ENCODE results near the gene CA9.
A peak's percentile ranks its signal among the peaks of the same experiment; 100 is the strongest.

CA9 gene

DNA sequence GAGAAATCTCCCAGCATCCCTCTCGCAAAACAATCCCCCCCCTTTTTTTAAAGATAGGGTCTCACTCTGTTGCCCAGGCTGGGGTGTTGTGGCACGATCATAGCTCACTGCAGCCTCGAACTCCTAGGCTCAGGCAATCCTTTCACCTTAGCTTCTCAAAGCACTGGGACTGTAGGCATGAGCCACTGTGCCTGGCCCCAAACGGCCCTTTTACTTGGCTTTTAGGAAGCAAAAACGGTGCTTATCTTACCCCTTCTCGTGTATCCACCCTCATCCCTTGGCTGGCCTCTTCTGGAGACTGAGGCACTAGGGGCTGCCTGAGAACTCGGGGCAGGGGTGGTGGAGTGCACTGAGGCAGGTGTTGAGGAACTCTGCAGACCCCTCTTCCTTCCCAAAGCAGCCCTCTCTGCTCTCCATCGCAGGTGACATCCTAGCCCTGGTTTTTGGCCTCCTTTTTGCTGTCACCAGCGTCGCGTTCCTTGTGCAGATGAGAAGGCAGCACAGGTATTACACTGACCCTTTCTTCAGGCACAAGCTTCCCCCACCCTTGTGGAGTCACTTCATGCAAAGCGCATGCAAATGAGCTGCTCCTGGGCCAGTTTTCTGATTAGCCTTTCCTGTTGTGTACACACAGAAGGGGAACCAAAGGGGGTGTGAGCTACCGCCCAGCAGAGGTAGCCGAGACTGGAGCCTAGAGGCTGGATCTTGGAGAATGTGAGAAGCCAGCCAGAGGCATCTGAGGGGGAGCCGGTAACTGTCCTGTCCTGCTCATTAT, 6.8 kb downstream of the CA9 start:
- TF ChIP-seq, protein P1, sequence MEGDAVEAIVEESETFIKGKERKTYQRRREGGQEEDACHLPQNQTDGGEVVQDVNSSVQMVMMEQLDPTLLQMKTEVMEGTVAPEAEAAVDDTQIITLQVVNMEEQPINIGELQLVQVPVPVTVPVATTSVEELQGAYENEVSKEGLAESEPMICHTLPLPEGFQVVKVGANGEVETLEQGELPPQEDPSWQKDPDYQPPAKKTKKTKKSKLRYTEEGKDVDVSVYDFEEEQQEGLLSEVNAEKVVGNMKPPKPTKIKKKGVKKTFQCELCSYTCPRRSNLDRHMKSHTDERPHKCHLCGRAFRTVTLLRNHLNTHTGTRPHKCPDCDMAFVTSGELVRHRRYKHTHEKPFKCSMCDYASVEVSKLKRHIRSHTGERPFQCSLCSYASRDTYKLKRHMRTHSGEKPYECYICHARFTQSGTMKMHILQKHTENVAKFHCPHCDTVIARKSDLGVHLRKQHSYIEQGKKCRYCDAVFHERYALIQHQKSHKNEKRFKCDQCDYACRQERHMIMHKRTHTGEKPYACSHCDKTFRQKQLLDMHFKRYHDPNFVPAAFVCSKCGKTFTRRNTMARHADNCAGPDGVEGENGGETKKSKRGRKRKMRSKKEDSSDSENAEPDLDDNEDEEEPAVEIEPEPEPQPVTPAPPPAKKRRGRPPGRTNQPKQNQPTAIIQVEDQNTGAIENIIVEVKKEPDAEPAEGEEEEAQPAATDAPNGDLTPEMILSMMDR (IDR thresholded peaks at IDR 0.05; ENCODE audit: low read depth, low read length, missing control alignments): no peak
- DNase-seq (ENCODE audit: low read depth): peak; percentile 35
- H3K4me3 ChIP-seq (ENCODE audit: low read depth, low read length): no peak overlapping the region; the same call in 1 of the 2 replicates

DNA sequence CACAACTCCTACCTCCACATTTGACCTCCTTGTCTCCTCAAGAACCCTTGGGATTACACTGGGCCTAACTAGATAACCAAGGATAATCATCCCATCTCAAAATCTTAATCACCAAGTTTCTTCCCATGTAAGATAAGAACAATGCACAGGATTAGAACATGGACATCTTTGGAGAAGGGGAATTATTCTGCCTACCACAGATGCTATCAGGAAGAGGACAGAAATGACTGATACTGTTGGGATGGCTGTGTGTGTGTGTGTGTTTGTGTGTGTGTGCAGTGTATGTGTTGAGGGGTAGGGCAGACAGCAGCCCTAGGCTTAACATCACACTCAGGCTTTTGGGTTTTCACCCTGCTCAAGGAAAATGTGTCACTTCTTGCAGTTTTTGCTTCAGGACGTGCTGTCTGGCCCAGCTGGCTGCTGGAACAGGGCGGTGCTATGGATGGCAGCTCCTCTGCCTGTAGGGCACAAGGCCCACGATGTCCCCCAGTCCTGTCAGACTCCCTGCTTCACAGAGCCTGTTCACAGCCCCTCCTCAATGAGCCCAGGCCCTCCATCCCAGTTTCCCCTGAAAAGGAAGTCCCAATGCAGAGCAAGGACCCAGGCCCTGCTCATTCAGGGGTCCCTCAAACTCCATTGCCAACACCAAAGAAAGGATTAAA, 7.7 kb downstream of the CA9 start:
- no peak for DNase-seq (ENCODE audit: low read depth)
- no peak overlapping the region for H3K4me3 ChIP-seq (ENCODE audit: low read depth, low read length)
- TF ChIP-seq, protein P1 (IDR thresholded peaks at IDR 0.05; ENCODE audit: low read depth, low read length, missing control alignments): no peak

DNA sequence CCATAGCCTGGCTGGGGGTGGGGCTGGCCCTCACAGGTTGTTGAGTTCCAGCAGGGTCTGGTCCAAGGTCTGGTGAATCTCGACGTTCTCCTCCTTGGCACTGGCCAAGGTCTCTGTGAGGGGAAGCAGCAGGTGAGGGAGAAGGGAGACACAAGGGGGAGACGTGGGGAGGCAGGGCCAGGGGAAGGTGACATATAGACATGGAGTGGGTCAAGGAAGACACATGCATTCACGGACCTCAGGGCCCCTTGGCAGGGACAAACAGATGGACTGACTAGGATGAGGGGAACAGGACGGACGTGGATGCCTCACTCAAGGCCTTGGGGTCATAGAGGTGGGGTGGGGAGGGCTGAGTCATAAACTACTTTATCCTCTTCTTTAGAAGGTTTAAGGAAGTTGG, 8.3 kb downstream of the CA9 start:
- H3K4me3 ChIP-seq (ENCODE audit: low read depth, low read length): no peak overlapping the region
- no peak for DNase-seq (ENCODE audit: low read depth)
- TF ChIP-seq, protein P1 (IDR thresholded peaks at IDR 0.05; ENCODE audit: low read depth, low read length, missing control alignments): no peak

DNA sequence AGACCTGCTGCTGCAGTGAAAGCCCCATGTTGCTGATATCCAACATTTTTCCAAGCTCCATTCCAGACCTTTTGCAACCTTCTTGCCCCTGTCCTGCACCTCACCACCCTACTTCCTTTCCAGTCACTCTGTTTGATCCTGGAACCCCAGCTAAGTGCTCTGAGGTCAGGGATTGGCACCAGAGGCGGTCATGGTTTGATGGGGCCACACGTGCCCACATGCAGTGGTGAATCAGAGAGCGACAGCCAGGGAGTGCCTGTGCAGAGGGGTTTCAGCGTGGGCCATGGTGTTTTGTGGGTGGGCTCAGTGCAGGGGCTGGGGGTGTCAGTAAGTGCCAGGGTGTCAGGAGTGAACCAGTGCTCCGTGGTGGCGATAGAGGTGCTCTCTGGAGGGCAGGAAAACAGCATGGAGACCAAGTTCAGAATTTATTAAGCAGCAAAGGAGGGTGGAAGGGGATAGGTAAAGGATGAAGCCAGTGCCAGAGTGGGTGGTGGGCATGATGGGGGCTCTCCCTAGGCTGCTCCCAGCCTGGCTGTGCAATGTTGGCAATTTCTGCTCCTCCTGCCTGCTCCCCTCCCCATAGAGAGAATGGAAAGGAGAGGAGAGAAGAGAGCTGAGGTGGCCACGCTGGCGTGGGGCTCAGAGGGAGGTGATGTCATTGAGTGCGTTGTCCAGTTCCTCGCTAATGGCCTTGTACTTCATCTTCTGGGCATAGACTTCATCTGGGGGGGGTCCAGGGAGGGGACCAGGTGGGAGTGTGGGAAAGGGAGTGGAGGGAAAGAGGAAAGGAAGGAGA, 9.0 kb downstream of the CA9 start:
- no peak overlapping the region for H3K4me3 ChIP-seq (ENCODE audit: low read depth, low read length)
- TF ChIP-seq, protein P1 (IDR thresholded peaks at IDR 0.05; ENCODE audit: low read depth, low read length, missing control alignments): no peak
- no peak for DNase-seq (ENCODE audit: low read depth)

DNA sequence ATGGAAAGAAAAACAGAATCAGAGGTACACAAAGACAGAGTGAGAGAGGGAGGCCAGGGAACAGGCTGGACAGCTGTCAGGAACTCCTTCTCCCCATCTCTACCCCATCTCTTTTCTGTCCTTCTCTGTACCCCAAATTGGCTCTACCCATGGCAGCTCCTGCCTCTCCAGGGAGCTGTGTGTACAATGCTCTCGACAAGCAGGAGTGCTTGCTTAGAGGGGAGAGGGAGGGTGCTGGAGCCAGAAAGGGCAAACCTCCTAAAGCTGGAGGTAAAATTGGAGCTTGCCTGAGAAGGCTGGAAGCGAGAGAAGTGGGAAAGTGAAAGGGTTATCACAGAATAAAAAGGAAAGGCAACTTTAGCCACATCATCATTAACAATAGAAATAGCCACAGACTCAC, 9.6 kb downstream of the CA9 start:
- no peak for DNase-seq (ENCODE audit: low read depth)
- no peak overlapping the region for H3K4me3 ChIP-seq (ENCODE audit: low read depth, low read length)
- TF ChIP-seq, protein P1 (IDR thresholded peaks at IDR 0.05; ENCODE audit: low read depth, low read length, missing control alignments): no peak

DNA sequence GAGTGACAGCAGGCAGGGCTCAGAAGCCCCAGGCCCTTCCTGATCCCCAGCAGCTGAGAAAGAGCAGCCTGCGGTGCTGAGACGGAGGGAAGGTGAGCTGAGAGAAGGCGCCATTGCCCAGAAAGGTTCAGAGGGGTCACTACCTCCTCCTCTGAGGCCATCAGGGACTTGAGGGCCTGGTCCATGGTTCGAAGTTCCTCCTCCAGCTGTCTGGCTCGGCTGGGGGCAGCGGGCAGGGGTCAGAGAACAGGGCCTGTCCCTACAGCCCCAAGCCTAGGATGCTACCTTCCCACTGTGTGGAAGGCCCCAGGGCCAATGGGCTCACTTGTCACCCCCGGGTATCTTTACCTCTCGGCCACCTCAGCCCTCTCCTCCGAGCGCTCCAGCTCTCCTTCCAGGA, 11.2 kb downstream of the CA9 start:
- H3K4me3 ChIP-seq (ENCODE audit: low read depth, low read length): no peak overlapping the region
- TF ChIP-seq, protein P1 (IDR thresholded peaks at IDR 0.05; ENCODE audit: low read depth, low read length, missing control alignments): no peak
- no peak for DNase-seq (ENCODE audit: low read depth)
